GM19193 (cell line): Measurements from ENCODE around the gene PLXDC2.

Source experiments
- POLR2A ChIP-seq: IDR thresholded peaks from 4 replicates; pipeline ENCODE4 v1.6.1; 2011; ENCODE audit not compliant: insufficient read depth, insufficient read length; ENCODE audit errors: extremely low read depth

Gene PLXDC2

DNA sequence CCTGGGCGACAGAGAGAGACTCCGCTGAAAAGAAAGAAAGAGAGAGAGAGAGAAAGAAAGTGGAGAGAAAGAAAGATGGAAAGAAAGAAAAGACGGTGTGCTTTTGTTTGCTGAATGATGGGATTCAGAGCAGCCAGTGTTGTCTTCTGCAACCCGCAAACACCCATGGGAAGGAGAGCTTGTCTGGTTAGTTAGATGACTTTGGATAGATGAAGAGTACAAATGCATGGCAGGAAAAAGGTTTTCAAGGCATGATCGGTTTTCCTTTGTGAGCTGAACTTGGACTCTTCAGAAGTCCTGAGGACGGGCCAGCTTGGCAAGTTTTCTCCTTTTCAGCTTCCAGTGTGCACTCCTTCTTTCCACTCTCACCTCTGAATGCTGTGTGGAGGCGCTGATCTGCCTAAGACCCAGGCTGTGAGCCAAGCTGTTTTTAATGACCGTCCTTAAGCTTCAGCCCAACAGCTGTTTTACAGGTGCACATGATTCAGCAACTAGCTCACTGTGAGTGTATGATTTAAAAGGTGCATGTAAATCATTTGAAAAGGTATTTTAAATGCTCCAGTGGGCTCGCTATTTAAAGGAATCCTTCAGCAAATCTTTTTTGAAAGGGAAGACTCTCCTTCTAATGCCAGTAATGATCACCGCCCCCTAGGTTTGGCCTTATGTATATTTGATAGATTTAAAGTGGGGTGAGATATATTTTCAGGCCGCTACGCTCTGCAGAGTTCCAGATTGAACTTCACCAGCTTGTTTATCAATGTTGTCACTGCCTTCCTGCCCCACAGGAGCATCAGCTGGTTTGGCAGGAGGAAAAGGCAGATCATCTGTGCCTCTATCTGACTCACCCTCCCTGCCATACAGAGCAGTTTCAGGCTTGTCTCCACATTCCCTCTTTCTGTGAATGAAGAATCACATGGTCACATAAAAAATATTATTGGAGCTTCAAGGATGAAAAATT, 115.0 kb downstream of the PLXDC2 start:
- no peak for TF ChIP-seq POLR2A

DNA sequence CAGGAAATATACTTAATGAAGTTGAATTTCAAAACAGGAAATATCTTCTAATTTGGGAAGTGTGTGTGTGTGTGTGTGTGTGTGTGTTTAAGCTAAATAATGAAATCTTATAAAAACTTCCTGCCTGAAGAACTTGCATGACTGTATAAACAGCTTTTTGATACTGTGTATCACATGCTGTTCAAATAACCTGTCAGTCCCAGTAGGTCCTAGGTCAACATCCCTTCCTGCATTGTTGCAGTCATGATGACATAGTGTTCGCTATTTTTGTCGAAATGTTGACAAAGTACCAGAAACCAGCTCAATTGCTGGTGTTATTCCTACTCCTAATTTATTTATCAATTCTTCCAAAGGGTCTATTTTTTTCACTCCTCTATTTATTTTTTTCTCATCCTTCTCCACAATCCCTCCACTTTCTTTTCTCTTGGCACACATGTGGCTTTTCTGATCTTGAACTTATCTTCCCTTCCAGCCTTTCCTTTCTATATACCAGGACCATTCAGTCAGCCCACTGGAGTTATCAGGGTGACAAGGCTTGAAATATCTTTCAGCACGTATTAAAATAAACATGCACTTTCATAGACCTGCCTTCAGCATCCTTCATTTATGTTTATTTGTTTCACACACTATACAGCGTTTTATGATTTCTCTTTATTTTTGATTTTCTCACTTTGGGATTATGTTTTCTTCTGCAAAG, 115.8 kb downstream of the PLXDC2 start:
- TF ChIP-seq POLR2A, result no peak

DNA sequence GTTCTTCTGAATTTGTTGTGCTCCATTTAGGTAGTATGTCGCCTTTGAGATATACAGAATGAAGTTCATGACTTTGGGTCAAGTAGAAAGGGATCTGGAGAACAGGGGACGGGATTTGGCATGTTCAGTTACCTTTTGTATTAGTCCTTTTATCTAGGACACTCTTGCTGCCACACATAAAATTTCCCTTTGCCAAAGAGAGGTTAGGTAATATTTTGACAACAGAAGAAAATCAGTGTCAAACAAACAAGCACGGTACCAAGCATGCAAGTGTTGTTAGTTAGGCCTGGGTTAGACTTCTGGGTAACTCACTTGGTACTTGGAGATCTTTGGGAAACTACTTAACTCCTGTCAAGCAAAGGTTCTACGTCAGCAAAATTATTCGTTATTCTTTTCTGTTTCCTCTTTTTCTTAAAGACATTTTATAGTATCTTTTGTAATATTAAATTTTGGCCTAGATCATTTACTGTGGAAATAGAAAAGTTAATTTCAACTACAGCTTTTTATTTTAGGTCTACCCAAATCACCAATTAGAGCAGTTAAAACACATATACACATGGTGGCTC, 116.7 kb downstream of the PLXDC2 start:
- TF ChIP-seq POLR2A, result no peak

DNA sequence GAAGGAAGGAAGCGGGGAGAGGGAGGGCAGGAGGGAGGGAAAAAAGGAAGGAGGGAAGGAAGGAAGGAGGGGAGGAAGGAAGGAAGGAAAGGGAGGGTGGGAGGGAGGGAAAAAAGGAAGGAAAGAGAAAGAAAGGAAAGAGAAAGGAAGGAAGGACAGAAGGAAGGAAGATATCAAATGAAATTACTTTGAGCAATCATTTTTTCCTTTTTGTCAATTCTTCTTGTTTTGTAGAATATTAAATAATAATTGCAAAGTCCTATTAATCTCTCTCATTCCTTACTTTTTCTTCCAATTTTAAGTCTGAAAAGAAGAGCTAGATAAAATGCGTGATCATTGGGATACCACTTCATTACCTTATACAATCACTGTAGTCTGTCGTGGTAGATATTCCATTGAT, 117.5 kb downstream of the PLXDC2 start:
- no peak for TF ChIP-seq POLR2A

DNA sequence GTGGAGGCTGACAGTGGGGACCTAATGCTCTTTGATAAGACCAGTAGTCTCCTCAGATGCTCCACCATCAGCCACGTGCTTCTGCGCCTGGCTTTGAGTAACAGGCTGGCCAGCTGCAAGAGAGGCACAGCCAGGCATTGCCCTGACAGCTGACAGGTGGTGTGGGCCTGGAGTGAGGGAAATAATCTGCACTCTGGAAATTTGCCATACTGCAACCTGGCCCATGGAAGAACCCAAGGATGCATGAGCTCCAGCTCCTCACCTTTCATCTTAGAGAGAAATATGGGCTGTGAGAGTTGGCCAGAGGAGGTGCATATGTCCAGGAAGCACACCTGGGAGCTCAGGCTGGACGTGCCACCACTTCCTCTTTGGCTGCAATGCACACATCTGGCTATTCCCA, 118.9 kb downstream of the PLXDC2 start:
- TF ChIP-seq POLR2A, result no peak

DNA sequence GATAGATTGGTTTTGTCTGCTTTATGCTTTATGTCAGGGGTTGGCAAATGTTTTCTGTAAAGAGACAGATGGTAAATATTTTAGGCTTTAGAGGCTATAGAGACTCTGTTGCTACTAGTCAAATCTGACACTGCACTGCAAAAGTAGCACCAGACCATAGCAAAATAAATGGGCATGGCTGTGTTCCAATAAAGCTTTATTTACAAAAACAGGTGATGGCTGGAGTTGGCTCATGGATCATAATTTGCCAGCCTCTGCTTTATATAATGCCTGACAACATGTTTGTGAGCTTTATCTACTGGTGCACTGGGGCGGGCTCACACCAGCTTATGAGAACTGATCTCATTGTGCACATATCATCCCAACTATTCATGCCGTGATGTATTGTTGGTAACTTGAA, 120.1 kb downstream of the PLXDC2 start:
- no peak for TF ChIP-seq POLR2A

DNA sequence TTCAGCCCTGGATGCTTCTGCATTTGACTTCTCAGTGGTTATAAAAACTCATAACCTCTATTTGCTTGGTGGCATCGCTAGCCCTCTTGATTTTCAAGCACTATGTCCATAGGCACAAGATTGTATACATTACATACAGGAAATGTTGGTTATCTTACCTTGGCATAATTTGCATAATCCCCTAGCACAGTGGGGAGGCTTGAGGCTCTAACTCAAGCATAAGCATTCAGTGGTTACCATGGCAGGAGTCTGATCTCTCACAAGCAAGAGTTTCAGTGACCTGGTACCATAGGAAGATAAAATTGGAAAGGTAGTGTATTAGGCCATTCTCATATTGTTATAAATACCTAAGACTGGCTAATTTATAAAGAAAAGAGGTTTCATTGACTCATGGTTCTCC, 121.8 kb downstream of the PLXDC2 start:
- no peak for TF ChIP-seq POLR2A

DNA sequence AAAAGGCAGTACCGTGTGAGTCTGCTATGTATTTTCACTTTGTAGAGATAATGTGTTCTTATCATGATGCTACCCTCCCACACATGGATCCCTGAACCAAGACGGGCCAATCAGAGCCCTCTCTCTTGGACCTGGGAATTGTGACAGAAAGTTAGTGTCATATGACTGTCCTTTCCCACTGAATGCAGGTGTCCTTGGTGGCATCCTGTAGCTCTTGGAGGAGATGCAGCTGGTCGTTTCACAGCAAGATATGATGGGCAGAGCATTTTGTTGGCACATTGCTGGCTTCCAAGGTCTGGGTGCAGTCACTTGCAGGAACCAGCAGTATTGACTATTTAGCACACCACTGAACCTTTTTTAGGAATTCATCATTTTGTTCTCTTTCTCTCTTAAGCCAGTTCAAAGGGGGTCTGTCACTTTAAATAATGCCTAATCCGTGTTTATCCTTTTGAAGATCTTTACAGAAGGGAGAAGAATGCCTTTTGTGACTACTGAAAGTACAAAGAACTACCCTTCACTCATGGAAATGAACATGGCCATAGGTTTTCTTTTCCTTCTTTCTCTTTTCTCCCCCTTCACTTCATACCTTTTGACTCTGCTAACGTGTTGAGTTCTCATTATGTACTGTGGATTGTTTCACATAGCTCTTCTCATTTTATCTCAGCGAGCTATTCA, 125.1 kb downstream of the PLXDC2 start:
- no peak for TF ChIP-seq POLR2A

DNA sequence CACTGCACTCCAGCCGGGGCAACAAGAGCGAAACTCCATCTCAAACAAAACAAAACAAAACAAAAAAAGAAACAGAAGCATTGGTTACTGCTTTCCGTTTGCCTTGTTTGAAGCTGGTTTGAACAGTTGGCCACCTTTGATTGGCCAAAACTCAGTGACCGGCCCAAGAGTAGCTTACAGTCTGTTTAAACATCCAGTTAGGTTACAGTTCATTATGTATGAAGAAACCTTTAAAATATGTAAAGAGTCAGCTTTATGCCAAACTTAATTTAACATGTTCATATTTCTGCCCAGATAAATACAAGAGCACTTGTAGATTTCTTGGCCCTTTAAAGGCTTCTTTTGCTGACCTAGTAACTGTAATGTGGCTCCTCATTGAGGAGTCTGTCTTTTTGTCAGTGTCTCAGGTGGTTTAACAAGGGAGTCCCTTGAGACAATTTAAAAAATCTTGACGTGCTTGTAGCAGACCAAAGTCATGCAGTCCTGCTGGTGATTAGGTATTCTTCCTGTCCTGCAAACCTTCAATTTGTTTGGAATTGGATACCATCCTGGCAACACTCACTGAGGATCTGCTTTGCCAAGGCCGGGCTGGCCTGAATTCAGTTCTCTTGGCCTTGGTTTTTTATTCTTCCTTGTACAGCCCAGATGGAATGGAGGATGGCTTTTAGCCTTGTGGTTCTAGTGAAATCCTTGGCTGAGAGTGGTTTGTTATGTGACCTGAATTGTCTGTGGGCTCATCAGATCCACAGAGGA, 128.9 kb downstream of the PLXDC2 start:
- TF ChIP-seq POLR2A, result no peak

DNA sequence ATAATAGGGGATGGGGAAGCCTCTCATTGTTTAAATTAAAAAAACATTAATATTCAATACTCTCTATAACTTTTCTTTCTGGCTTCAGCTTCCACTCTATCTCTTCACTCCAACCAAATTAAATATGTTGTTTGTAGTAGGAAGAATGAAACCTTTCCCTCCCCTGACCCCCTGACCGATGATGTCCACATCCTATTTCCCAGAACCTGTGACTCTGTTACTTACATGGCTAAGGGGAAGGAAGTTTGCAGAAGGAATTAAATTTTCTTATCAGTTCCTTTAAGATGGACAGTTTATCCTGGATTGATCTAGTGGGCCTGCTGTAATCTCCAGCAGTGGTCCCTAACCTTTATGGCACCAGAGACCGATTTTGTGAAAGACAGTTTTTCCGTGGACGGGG, 130.0 kb downstream of the PLXDC2 start:
- TF ChIP-seq POLR2A, result no peak

DNA sequence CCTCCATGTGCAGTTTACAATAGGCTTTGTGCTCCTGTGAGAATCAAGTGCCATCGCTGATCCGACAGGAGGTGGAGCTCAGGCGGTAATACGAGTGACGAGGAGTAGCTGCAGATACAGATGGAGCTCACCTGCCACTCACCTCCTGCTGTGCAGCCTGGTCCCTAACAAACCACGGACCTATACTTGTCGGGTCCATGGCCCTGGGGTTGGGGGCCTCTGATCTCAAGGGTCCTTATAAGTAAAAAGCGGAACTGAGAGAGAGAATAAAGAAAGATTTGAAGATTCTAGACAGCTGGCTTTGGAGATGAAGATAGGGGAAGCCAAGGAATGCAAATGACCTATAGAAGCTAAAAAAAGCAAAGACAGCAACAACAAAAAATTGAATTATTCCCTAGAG, 130.6 kb downstream of the PLXDC2 start:
- TF ChIP-seq POLR2A, result no peak

DNA sequence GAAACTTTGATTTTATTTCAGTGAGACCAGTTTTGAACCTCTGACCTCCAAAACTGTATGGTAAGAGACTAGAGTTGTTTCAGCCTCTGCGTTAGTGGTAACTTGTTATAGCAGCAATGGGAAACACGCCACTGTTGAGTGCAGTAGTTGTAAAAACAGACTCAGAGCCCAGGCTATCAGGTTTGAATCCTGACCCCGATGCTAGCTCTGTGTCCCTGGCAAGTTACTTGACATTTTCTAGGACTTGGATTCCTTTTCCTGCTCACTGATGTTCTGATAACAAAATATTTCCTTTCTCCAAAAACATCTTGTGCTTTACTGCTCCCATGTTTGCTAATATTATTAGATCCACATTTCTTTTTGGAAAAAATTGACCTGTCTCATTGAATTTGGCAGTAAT, 131.0 kb downstream of the PLXDC2 start:
- no peak for TF ChIP-seq POLR2A

DNA sequence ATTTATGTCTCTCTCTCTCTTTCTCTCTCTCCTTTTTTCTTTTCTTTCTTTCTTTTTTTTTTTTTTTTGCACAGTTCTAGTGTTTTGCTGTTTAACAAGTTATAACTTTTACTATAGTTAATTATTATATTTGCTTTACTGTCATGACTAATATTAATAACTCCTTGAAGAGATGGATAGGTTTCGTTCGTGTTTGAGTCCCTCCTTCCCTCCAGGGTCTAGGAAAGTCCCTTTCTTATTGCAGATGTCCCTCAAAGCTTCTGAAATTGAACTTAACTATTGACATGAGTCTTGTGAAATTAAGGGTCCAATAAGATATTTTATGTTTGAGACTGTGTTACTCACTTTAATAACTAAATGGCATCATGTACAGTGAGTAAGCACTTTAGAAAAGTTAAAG, 131.4 kb downstream of the PLXDC2 start:
- no peak for TF ChIP-seq POLR2A

DNA sequence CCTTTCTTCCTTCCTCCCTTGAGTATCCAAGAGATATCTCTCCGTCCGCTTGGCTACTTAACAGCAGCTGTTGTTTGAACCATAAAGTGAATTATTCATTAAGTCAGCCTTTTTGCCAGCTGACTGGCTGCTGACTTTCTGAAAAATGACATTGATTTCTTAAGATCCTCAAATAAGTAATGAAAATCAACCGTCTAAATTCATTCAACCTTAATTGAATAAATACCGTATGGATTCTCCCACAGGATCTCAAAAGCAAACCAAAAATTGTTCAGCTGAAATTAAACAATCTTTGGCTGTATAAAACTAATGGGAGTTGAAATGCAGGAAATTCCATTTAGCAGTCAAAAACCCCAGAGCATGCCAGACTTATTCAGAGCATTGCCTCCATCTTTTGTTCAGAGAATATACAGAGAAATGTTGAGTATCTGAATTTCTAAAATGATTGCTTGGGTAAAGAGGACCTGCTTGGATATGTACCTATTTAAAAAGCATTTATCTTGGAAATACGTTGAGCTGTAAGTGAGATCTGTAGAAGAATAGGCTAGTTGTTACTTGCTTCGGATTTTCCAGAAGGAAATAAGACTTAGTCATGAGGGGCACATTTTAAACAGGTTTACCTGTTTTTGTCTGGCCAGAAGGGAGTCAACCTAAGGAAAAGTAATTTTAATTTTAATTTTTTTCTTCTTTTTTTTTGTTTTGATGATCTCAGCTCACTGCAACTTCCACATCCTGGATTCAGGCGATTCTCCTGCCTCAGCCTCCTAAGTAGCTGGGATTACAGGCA, 136.2 kb downstream of the PLXDC2 start:
- TF ChIP-seq POLR2A, result no peak
